Measurements from ENCODE around the gene RTBDN.
"Not testable (repeated sequence)": the region's sequence is repeated elsewhere in the genome, so short reads cannot be mapped to it uniquely, and the experiment has no call there.

Gene RTBDN

GRCh38 chr19:12817810-12818209 is 16.6 kb downstream of the RTBDN start:
- DNase-seq (ENCODE audit: low spot score), result not testable (repeated sequence)

GRCh38 chr19:12817188-12817587 is 17.2 kb downstream of the RTBDN start:
- DNase-seq (ENCODE audit: low spot score), result not testable (repeated sequence)

GRCh38 chr19:12815088-12815487 is 19.3 kb downstream of the RTBDN start:
- no peak for DNase-seq (ENCODE audit: low spot score)

- peak; percentile 87 for DNase-seq (ENCODE audit: low spot score)
Measured at GRCh38 chr19:12806242-12807081, 27.9 kb downstream of the RTBDN start, which contains the start of gene RNASEH2A. Gene RNASEH2A (plus strand): TSS chr19:12806584. CDS start chr19:12806674, 90 bp downstream.

- no peak for DNase-seq (ENCODE audit: low spot score)
Measured at GRCh38 chr19:12804051-12804450, 30.3 kb downstream of the RTBDN start.

- no peak for DNase-seq (ENCODE audit: low spot score)
Measured at GRCh38 chr19:12802267-12803106, 31.9 kb downstream of the RTBDN start.

- DNase-seq (ENCODE audit: low spot score), result peak; percentile 77
Measured at GRCh38 chr19:12801466-12802266, 32.7 kb downstream of the RTBDN start, which contains the start of the genes PRDX2 and THSD8. Gene PRDX2 (minus strand): TSS chr19:12801800. CDS start chr19:12801261, 539 bp downstream. Gene THSD8 (plus strand): TSS chr19:12802069. CDS start chr19:12802072, 3 bp downstream.

DNA sequence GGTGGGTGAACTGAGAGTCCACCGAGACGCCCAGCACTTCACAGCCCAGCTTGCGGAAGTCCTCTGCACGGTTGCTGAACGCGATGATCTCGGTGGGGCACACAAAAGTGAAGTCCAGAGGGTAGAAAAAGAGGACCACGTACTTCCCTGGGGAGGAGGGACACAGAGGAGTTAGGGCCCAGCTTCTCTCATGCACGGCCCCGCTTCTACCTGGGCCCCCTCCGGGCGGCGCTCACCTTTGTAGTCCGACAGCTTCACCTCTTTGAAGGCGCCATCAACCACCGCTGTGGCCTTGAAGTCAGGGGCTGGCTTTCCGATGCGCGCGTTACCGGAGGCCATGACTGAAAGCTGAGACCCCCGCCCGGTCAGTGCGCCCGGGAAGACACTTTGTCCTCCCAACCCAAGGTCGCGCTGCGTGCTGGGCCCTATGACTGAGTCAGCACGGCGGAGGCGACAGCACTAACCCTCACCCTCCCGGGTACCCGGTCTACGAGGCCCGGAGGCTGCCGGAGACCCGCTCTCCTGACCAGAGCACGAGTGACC is 33.4 kb downstream of the RTBDN start:
- DNase-seq (ENCODE audit: low spot score), result no peak

DNA sequence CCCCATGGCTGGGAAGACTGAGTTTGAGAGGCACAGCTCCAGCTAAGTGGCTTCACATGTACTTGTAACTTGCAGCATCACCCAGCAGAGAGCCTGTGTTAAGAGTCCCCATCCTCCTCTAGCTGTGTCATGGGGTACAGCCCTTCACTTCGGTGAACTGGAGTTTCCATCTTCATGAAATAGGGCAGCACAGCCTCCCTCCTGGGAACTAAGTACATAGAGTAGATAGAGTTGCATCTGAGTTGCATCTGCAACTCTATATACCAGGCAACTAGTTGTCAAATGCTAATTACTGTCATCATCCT is 34.0 kb downstream of the RTBDN start:
- DNase-seq (ENCODE audit: low spot score), result no peak

- DNase-seq (ENCODE audit: low spot score), result no peak
Measured at GRCh38 chr19:12799742-12800465, 34.5 kb downstream of the RTBDN start.

- DNase-seq (ENCODE audit: low spot score), result not testable (repeated sequence)
Measured at GRCh38 chr19:12797607-12798006, 36.8 kb downstream of the RTBDN start.

DNA sequence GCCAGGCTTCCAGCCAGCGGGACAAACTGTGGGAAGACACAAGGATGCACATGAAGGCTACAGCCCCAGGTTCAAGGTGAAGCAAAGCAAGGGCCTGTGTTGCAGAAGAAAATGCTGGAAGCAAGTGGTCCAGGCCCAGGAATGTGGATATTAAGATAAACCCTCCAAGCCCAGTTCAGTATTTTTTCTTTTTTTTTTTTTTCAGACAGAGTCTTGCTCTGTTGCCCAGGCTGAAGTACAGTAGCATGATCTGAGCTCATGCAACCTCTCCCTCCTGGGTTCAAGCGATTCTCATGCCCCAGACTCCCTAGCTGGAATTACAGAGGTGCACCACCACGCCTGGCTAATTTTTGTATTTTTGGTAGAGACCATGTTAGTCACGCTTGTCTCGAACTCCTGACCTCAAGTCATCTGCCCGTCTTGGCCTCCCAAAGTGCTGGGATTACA is 37.2 kb downstream of the RTBDN start:
- DNase-seq (ENCODE audit: low spot score), result no peak

GRCh38 chr19:12796146-12797071 is 38.0 kb downstream of the RTBDN start:
- peak; percentile 82 for DNase-seq (ENCODE audit: low spot score)

- DNase-seq (ENCODE audit: low spot score), result no peak
Measured at GRCh38 chr19:12794971-12795381, 39.4 kb downstream of the RTBDN start.

DNA sequence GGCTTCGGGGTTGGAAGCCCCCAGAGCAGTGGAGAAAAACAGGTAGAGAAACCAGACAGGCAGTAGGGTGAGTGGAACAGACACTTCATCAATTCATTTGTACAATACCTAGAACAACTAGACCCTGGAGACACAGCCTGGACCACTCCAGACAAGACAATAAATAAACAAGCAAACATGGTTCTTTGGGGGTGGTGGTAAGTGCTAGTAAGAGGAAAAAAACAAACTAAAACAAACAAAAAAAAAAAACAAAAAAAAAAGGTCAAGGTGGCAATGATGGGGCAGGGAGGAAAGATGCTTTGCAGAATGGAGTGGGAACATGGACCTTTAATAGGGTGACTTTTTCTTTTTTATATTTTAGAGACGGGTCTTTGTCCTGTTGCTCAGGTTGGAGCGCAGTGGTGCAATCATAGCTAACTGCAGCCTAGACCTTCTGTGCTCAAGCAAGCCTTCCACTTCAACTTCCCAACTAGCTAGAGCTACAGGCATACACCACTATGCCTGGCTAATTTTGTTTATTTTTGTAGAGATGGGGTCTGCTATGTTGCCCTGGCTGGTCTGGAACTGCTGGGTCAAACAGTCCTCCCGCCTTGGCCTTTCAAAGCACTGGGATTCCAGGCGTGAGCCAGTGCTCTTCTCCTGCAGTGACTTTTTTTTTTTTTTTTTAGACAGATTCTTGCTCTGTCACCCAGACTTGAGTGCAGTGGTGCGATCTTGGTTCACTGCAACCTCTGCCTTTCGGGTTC is 40.0 kb downstream of the RTBDN start:
- DNase-seq (ENCODE audit: low spot score), result no peak

DNA sequence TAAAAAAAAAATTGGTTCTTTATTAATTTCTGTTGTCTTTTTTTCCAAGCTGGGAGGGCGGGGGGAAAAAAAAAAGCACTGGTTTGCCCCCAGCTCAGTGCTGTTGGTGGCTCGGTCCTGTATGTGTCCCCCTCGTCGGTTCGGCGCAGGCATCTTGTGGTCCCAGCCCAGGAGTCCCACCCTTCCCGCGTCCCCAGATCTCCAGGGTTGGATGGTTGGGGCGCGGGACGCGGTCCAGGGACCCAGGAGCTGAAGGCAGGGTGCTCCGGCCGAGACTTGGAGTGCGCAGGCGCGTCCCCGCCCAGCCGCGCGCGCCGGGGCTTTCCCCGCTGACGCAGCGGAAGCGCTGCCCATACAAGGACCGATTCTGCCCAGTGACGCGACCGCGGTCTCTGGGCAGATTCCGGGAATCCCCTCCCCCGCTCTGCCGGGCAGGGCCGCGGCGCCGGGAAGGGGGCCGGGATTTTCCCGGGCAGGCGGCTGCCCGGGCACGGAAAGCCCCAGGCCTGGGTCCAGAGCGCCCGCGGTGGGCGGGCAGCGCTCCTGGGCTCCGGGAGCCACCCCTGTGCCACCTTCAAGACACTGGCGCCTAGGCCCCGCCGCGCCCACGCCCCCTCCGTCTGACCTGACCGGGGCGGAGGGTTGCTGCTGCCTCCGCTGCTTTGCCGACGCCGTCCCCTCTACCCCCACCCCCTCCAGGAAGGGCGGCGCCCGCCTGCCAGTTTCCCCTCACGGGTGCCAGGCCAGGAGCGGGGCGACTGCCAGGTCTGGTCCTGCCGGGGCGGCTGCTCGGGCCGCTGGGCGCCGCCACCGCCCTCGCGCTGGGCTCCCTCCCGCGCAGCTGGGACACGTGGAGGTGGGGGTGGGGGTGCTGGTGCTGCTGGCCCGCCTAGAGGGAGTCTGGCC is 40.8 kb downstream of the RTBDN start:
- DNase-seq (ENCODE audit: low spot score), result peak; percentile 95

- no peak for DNase-seq (ENCODE audit: low spot score)
Measured at GRCh38 chr19:12792853-12793289, 41.5 kb downstream of the RTBDN start.
